Renal pelvis (tissue), 4 donors: Measurements from ENCODE around the gene MYZAP. TPM values are rescaled to one million over a fixed set of nuclear protein-coding genes. Genes with fewer than 3 reads are reported as not detected.
A peak's percentile ranks its signal among the peaks of the same experiment; 100 is the strongest.

Experiments used
- DNase-seq: peaks from one replicate; pipeline ENCODE4 v3.0.0-alpha.2; 2013
- polyA plus RNA-seq, 3 donors: library from polyadenylated mRNA; unstranded; fragments of 120-200 nt; gene quantifications; one replicate each; pipeline ENCODE4 v1.2.1, GENCODE V29; 2013; ENCODE audit not compliant: insufficient read length in 3 of 3

The MYZAP gene
- polyA plus RNA-seq, 3 donors, result 5.3 to 6.8 (median 6.5) TPM

GRCh38 chr15:57619746-57620145 is 28.0 kb downstream of the MYZAP start:
- DNase-seq, result no peak

- no peak for DNase-seq
These were observed 33.0 kb downstream of the MYZAP start for GRCh38 chr15:57624730-57625129.

- no peak for DNase-seq
These were observed 34.2 kb downstream of the MYZAP start for GRCh38 chr15:57625703-57626448.

GRCh38 chr15:57626713-57627440 is 35.2 kb downstream of the MYZAP start:
- DNase-seq, result no peak

GRCh38 chr15:57631386-57632110 is 39.8 kb downstream of the MYZAP start:
- DNase-seq, result no peak

- DNase-seq, result no peak
These were observed 42.6 kb downstream of the MYZAP start for GRCh38 chr15:57634290-57634689.

- no peak for DNase-seq
These were observed 43.7 kb downstream of the MYZAP start for GRCh38 chr15:57635300-57635909.

- no peak for DNase-seq
These were observed 46.1 kb downstream of the MYZAP start for GRCh38 chr15:57637846-57638245.

GRCh38 chr15:57639306-57639705 is 47.6 kb downstream of the MYZAP start:
- no peak for DNase-seq

GRCh38 chr15:57640930-57641682 is 49.4 kb downstream of the MYZAP start:
- DNase-seq, result no peak

GRCh38 chr15:57643826-57644225 is 52.1 kb downstream of the MYZAP start:
- DNase-seq, result no peak

GRCh38 chr15:57646087-57646486 is 54.4 kb downstream of the MYZAP start:
- DNase-seq, result no peak

- DNase-seq, result no peak
These were observed 55.5 kb downstream of the MYZAP start for GRCh38 chr15:57647071-57647790.

- peak; percentile 67 for DNase-seq
These were observed 56.1 kb downstream of the MYZAP start for GRCh38 chr15:57647791-57648130.

GRCh38 chr15:57649138-57649537 is 57.4 kb downstream of the MYZAP start:
- no peak for DNase-seq

GRCh38 chr15:57651445-57651844 is 59.7 kb downstream of the MYZAP start:
- no peak for DNase-seq

- no peak for DNase-seq
These were observed 60.8 kb downstream of the MYZAP start for GRCh38 chr15:57652481-57652880.

GRCh38 chr15:57654153-57654852 is 62.6 kb downstream of the MYZAP start:
- peak; percentile 81 for DNase-seq

GRCh38 chr15:57655053-57655452 is 63.3 kb downstream of the MYZAP start:
- no peak for DNase-seq

- DNase-seq, result no peak
These were observed 64.1 kb downstream of the MYZAP start for GRCh38 chr15:57655809-57656208.
